Gastroesophageal sphincter (tissue), 3 donors: ENCODE measurements around the gene ZNF445.

Source experiments
- POLR2AphosphoS5 ChIP-seq: sonication (generic); formaldehyde crosslinking; IDR thresholded peaks from one replicate; pipeline ENCODE4 v1.6.1; 2017; ENCODE audit warnings: antibody characterized with exemption
- TF ChIP-seq, protein P1 (sequence below), 4 experiments: fragments of 200-600 bp in 2 of 4; fragments of 450-650 bp in 2 of 4; sonication (generic) in 1 of 4; IDR thresholded peaks; one replicate each; pipeline ENCODE4 v1.5.1; 2017 to 2019; ENCODE audit warnings: antibody characterized with exemption in 4 of 4, mild to moderate bottlenecking in 2 of 4, moderate library complexity in 2 of 4

- TF ChIP-seq POLR2AphosphoS5 = no peak
- TF ChIP-seq, protein P1, sequence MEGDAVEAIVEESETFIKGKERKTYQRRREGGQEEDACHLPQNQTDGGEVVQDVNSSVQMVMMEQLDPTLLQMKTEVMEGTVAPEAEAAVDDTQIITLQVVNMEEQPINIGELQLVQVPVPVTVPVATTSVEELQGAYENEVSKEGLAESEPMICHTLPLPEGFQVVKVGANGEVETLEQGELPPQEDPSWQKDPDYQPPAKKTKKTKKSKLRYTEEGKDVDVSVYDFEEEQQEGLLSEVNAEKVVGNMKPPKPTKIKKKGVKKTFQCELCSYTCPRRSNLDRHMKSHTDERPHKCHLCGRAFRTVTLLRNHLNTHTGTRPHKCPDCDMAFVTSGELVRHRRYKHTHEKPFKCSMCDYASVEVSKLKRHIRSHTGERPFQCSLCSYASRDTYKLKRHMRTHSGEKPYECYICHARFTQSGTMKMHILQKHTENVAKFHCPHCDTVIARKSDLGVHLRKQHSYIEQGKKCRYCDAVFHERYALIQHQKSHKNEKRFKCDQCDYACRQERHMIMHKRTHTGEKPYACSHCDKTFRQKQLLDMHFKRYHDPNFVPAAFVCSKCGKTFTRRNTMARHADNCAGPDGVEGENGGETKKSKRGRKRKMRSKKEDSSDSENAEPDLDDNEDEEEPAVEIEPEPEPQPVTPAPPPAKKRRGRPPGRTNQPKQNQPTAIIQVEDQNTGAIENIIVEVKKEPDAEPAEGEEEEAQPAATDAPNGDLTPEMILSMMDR (IDR thresholded peaks at IDR 0.05) = no peak
Measured at GRCh38 chr3:44504566-44504965, 27.1 kb upstream of the ZNF445 start.
